Measurements from ENCODE around the gene ATP8A1. TPM values are rescaled to one million over a fixed set of nuclear protein-coding genes. Genes with fewer than 3 reads are reported as not detected.
"Not testable (repeated sequence)": the region's sequence is repeated elsewhere in the genome, so short reads cannot be mapped to it uniquely, and the experiment has no call there.

Gene ATP8A1
- total RNA-seq, 1 experiment from 2014 or later = 0.42 TPM

DNA sequence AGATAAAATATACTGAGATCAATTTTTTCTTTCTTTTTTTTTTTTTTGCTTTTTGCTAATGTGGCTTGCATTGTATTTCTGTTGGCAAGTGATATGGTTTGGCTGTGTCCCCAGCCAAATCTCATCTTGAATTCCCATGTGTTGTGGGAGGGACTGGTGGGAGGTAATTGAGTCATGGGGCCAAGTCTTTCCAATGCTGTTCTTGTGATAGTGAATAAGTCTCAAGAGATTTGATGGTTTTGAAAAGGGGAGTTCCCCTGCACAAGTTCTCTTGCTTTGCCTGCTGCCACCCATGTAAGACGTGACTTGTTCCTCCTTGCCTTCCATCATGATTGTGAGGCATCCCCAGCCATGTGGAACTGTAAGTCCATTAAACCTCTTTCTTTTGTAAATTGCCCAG lies 195.7 kb downstream of the ATP8A1 start:
- H3K9me3 ChIP-seq (replicated peaks); H3K27ac ChIP-seq; H3K36me3 ChIP-seq; DNase-seq (ENCODE audit: low read depth in 1 of 2, low spot score in 2 of 2); H3K4me1 ChIP-seq (replicated peaks); H3K27me3 ChIP-seq (replicated peaks); H3K4me3 ChIP-seq: not testable (repeated sequence)

DNA sequence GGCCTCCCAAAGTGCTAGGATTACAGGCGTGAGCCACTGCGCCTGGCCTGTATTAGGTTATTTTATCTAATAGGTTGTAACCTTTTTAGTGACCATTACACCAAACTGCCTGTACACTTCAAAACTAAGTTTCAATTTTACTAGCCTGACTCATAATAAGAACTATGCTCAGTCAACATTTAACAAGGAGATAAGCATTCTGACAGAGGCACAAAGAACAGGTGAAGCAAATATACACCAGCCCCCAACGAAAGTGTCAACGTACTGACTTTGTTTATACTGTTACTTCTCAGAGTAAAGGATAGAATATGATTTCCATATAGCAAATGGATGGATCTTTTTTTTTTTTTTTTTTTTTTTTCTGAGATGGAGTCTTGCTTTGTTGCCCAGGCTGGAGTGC lies 196.9 kb downstream of the ATP8A1 start:
- DNase-seq (ENCODE audit: low read depth in 1 of 2, low spot score in 2 of 2) = no peak
- Histone ChIP-seq H3K27me3 (replicated peaks) (no peaks in the 10 kb centered on the region), H3K4me3 (no peak overlapping the region), H3K36me3 (no peaks in the 10 kb centered on the region), H3K9me3 (replicated peaks) (no peaks in the 10 kb centered on the region), H3K27ac (no peak overlapping the region), H3K4me1 (replicated peaks) (no peaks in the 10 kb centered on the region)

DNA sequence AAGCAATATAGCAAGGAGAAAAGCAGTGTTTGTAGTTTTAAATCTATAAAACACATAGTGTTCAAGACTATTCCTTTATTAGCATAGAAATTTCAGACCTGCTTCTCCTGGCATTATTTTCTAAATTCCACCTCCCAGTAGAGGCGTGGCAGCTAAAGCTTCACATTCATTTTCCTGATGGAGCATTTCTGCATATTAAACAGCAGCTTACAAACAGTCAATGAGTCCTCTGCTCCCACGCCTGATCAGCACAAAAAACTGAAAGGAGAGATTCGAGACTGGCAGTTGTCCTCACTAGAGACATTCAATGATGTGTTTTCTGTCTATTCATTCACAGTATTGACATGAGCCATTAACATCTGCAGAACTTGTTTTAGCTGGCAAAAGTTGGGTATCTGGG lies 198.2 kb downstream of the ATP8A1 start:
- H3K4me3 ChIP-seq = no peak overlapping the region
- no peak for DNase-seq (ENCODE audit: low read depth in 1 of 2, low spot score in 2 of 2)
- H3K36me3 ChIP-seq = no peaks in the 10 kb centered on the region
- no peaks in the 10 kb centered on the region for H3K9me3 ChIP-seq (replicated peaks)
- no peaks in the 10 kb centered on the region for H3K27me3 ChIP-seq (replicated peaks)
- no peak overlapping the region for H3K27ac ChIP-seq
- H3K4me1 ChIP-seq (replicated peaks) = no peaks in the 10 kb centered on the region

DNA sequence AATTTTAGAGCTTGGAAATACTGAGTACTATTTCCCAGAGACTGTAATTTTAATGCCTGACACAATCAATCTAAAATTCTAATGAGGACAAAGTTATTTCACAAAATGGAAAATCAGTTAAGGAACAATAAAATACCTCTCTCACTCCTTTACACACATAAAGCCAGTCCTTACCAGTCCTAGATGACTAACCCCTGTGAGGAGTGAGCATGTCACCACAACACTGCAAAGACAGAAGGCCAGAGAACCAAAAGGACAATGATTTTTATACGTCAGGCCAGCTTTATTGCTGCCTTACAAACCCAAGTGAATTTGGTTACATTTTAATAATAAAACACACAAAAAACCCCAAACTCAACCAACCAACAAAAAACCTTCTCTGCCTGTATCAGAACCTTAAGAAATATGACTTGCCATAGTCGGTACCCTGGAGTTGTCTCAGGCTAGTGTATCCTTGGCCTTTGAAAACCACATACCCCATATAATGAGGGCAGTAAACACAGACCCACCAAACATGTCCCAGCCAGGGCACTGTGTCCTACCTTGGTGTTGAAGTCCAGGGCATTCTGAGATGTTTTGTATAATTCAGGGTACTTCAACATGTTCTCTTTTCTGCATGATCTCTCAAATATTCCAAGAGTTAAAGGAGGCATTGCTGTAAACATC lies 202.0 kb downstream of the ATP8A1 start:
- no peaks in the 10 kb centered on the region for H3K4me1 ChIP-seq (replicated peaks)
- H3K9me3 ChIP-seq (replicated peaks) = no peaks in the 10 kb centered on the region
- H3K4me3 ChIP-seq = no peak overlapping the region
- no peak for DNase-seq (ENCODE audit: low read depth in 1 of 2, low spot score in 2 of 2)
- no peaks in the 10 kb centered on the region for H3K36me3 ChIP-seq
- H3K27ac ChIP-seq = no peak overlapping the region
- H3K27me3 ChIP-seq (replicated peaks) = no peaks in the 10 kb centered on the region

DNA sequence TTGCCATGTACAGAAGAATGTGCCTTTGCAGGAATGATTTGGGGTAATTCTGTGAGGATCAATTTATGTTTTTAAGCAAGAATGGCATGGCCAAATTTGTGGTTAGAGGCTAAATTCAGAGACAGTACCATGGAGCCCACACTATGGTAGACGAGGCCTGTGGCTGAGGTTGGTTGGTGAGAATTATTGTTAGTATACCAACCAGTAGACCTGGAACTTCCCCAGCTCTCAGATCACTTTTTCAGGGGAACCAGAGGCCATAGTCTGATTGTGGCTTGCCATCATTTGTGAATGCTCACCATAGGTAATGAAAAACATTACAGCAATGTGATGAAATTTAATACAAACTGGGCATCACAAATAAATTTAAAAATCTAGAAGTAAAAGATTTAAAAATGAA lies 203.3 kb downstream of the ATP8A1 start:
- H3K27ac ChIP-seq = no peak overlapping the region
- no peaks in the 10 kb centered on the region for H3K9me3 ChIP-seq (replicated peaks)
- no peak for DNase-seq (ENCODE audit: low read depth in 1 of 2, low spot score in 2 of 2)
- H3K4me1 ChIP-seq (replicated peaks) = no peaks in the 10 kb centered on the region
- no peaks in the 10 kb centered on the region for H3K27me3 ChIP-seq (replicated peaks)
- no peaks in the 10 kb centered on the region for H3K36me3 ChIP-seq
- no peak overlapping the region for H3K4me3 ChIP-seq

DNA sequence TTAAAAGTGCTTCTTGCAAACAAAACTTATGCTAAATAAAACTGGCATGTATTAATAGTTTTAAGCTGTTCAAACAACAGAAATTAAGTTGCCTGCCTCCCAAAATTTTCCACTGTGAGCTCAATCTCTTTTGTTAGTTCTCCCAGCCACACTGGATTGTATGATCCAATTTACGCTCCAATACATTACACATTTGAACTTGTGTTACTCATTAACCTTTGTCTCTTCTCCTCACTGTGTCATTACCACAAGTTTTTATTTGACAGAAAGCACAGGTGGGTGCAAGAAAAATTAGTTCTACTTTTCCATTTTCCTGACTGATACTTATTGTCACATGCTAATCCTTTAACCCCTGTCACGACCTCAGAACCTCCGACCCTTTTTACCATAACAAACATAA lies 204.1 kb downstream of the ATP8A1 start:
- Histone ChIP-seq H3K27me3 (replicated peaks) (no peaks in the 10 kb centered on the region), H3K36me3 (no peaks in the 10 kb centered on the region), H3K27ac (no peak overlapping the region)

DNA sequence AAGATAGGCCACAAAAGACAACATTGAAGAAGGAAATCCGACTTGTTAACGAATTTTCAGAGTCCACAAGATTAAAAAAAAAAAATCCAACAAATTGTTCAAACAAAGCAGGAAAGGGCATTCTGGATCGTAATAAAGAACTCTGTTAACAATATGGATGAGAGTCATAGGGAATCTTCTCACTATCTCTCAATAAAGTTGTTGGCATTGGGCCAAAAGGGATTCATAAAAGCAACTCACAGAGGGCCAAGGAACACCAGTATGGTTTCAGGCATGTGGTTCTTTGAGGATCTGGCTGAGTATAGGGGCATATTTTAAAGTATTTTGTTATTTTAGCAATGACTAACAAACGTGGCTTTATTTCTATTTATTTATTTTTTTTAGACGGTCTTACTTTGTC lies 210.1 kb downstream of the ATP8A1 start:
- Histone ChIP-seq H3K4me3 (no peak overlapping the region), H3K27me3 (replicated peaks) (no peaks in the 10 kb centered on the region), H3K36me3 (no peaks in the 10 kb centered on the region), H3K9me3 (replicated peaks) (no peaks in the 10 kb centered on the region), H3K27ac (no peak overlapping the region), H3K4me1 (replicated peaks) (no peaks in the 10 kb centered on the region)
- DNase-seq (ENCODE audit: low read depth in 1 of 2, low spot score in 2 of 2) = no peak

More for the DNA sequence above, 204.1 kb downstream of the ATP8A1 start:
- Histone ChIP-seq H3K9me3 (replicated peaks) (no peaks in the 10 kb centered on the region), H3K4me3 (no peak overlapping the region), H3K4me1 (replicated peaks) (no peaks in the 10 kb centered on the region)
- DNase-seq (ENCODE audit: low read depth in 1 of 2, low spot score in 2 of 2) = no peak

DNA sequence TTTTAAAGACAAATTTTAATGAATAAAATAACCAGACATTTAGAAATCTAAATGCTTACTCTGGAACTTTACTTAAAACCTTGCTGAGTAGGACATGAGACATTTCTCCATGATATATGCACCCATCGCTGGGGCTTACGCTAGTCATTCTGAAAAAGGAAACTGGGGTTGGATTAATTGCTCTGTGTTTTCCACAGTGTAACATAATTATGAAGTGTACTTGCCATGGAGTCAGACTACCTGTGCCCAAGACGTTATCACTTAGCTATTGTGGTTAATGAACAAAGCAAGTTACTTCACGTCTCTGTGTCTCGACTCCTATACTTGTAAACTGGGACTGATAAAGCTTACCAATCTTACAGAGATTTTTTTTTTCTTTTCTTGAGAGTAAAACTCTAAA lies 211.9 kb downstream of the ATP8A1 start:
- H3K27ac ChIP-seq = no peak overlapping the region
- no peak overlapping the region for H3K4me3 ChIP-seq
- H3K9me3 ChIP-seq (replicated peaks) = no peaks in the 10 kb centered on the region
- no peaks in the 10 kb centered on the region for H3K4me1 ChIP-seq (replicated peaks)
- no peaks in the 10 kb centered on the region for H3K27me3 ChIP-seq (replicated peaks)
- DNase-seq (ENCODE audit: low read depth in 1 of 2, low spot score in 2 of 2) = no peak
- H3K36me3 ChIP-seq = no peaks in the 10 kb centered on the region

DNA sequence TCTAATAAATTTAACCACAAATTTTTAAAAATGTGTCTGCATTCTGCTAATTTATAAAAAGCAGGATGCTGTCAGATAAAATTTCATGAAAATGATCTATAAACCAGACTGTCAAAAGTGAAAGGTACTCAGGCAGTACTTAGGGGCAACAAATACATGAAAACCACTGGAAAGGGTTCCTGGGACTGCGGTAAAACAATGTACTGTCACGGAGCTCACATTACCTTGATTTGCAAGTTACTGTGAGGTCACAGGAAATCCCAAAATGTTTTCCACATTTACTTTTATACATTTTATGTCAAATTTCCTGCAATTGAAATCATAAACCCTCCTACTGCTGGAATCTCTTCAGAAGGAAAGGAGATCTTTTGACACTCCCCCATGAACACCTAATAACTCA lies 214.3 kb downstream of the ATP8A1 start:
- DNase-seq (ENCODE audit: low read depth in 1 of 2, low spot score in 2 of 2) = no peak
- Histone ChIP-seq H3K27me3 (replicated peaks) (no peaks in the 10 kb centered on the region), H3K9me3 (replicated peaks) (no peaks in the 10 kb centered on the region), H3K4me1 (replicated peaks) (no peaks in the 10 kb centered on the region), H3K36me3 (no peaks in the 10 kb centered on the region), H3K4me3 (no peak overlapping the region), H3K27ac (no peak overlapping the region)

DNA sequence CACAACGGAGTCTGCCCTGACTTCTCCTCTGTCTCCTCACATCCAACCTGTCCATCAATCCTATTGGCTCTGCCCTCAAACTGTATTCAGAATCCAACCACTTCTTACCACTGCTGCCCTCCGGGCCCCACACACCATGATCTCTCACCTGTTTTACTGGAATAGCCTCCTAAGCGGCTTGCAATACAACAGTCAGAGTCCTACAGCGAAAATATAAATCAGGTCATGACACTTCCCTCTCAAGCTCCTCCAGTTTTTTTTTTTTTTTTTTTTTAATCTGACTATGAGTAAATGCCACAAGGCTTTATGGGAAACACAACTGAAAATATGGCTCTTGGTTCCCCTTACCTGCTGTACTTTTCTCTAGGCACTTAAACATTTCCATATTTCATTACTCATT lies 216.8 kb downstream of the ATP8A1 start:
- Histone ChIP-seq H3K36me3 (no peaks in the 10 kb centered on the region), H3K27ac (no peak overlapping the region), H3K9me3 (replicated peaks) (no peaks in the 10 kb centered on the region), H3K4me3 (no peak overlapping the region), H3K4me1 (replicated peaks) (no peaks in the 10 kb centered on the region), H3K27me3 (replicated peaks) (no peaks in the 10 kb centered on the region)
- no peak for DNase-seq (ENCODE audit: low read depth in 1 of 2, low spot score in 2 of 2)

DNA sequence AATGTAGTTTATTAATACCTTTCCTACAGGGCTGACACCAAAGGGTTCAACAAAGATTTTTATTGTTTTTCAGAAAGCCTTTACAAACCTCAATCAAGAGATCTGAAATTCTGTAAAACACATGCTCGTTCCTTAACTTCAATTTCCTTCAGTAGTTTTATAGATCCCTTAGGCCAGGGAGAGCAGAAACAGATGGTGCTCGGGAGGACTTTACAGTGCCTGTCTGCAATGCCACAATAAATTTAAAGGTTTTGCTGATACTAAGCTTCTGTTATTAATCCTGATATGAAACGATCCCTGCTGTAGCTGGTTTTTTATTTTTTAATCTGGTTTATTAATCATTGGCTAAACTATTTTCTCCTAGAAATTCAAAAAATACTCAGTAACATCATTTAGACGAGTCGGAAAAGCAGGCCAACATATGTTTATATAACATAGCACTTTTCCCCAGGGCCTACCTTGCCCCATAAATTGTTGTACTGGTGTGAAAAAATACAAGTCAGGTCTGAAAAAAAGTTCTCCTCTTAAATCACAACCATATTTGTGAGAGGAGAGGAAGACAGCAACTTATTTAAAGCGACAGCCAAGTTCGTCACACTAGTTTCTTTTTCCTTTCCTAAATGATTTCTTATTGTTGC lies 219.9 kb downstream of the ATP8A1 start:
- no peaks in the 10 kb centered on the region for H3K9me3 ChIP-seq (replicated peaks)
- H3K27me3 ChIP-seq (replicated peaks) = no peaks in the 10 kb centered on the region
- H3K4me1 ChIP-seq (replicated peaks) = no peaks in the 10 kb centered on the region
- H3K4me3 ChIP-seq = no peak overlapping the region
- H3K27ac ChIP-seq = no peak overlapping the region
- no peak for DNase-seq (ENCODE audit: low read depth in 1 of 2, low spot score in 2 of 2)
- no peaks in the 10 kb centered on the region for H3K36me3 ChIP-seq

DNA sequence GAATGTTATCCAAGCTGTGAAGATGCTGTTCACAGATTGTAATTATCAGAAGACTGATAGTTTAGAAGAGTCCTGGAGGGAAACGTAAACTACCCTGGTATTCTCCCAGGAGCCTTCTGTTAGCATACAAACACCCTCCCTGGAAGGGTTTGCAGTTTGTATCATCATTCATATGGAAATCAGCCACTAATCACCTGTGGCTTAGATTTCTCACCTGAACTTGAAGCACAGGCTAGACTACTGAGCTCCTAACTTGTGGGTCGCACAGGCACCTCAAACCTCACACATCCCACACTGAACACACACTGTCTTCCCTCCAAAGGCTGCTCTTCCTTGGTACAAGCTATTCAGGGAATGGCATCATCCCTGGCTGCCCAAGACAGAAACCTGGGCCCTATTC lies 228.9 kb downstream of the ATP8A1 start:
- no peak overlapping the region for H3K4me3 ChIP-seq
- H3K4me1 ChIP-seq (replicated peaks) = no peaks in the 10 kb centered on the region
- H3K27me3 ChIP-seq (replicated peaks) = no peaks in the 10 kb centered on the region
- H3K36me3 ChIP-seq = no peaks in the 10 kb centered on the region
- DNase-seq (ENCODE audit: low read depth in 1 of 2, low spot score in 2 of 2) = no peak
- H3K27ac ChIP-seq = no peak overlapping the region
- no peaks in the 10 kb centered on the region for H3K9me3 ChIP-seq (replicated peaks)

DNA sequence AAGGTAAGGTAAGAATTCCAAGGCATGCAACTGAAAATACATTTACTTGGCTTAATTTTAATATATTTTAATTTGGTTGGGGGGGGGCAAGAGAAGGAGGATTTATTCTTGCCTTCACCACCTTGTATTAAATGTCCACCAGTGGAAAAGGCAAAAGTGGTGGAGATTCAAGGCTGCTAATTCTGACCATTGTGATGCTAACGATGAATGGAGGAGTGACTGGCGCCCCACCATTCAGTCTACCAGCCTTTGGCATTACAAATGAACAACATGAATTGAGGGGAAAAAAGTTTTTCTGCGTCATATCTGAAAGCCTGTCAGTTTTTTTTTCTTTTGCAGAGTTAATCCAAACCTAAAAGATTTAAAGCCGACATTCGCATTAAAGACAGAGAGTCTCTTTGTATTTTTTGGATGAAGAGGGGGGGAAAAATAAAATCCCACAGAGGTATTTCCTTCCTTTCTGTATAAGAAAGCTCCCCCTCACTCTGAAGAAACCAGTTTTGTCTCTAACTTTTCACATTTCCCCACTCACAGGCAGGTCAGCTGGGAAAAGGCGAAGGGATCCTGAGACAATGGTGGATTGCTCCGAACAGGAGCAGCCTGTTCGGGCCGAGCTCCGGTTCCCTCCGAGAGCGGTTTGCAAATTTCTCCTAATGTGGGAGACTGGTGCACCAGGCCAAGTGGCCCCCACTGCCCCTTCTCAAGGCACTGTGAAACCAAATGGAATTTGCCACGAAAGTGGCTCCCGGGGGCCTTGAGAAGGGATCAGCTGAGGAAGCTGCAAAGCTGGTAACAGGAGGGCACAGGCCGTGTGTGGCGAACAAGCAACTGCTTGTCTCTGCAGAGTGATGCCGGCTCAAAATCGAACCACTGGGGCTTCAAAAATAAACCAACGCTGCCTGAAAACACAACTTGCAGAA lies 231.5 kb downstream of the ATP8A1 start:
- Histone ChIP-seq H3K4me1 (replicated peaks) (no peaks in the 10 kb centered on the region), H3K27ac (no peak overlapping the region), H3K4me3 (no peak overlapping the region), H3K36me3 (no peaks in the 10 kb centered on the region), H3K9me3 (replicated peaks) (no peaks in the 10 kb centered on the region), H3K27me3 (replicated peaks) (no peaks in the 10 kb centered on the region)
- no peak for DNase-seq (ENCODE audit: low read depth in 1 of 2, low spot score in 2 of 2)

DNA sequence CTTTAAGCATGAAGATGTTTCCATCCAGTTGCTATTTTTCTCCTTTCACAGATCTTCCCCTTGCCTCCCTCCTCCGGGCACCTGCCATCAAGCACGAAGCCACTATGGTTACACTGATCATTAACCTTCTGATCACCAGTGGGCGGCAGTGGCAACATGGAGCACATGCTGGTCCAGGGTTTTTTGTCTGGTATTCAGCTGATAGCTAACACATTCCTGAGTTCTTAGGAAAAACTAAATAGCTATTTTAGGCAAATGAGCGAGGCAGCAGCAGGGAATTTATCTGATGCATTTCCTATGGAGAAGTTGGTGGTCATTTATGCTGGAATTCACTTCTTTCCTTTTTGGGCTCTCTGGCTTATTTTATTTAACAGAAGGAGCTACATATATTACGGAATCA lies 236.8 kb downstream of the ATP8A1 start:
- H3K27ac ChIP-seq = no peak overlapping the region
- no peak for DNase-seq (ENCODE audit: low read depth in 1 of 2, low spot score in 2 of 2)
- H3K4me1 ChIP-seq (replicated peaks) = no peaks in the 10 kb centered on the region
- no peaks in the 10 kb centered on the region for H3K9me3 ChIP-seq (replicated peaks)
- H3K36me3 ChIP-seq = no peaks in the 10 kb centered on the region
- no peak overlapping the region for H3K4me3 ChIP-seq
- no peaks in the 10 kb centered on the region for H3K27me3 ChIP-seq (replicated peaks)

Measured in SJSA1 (cell line).